ENCODE measurements around the gene TNFRSF18.

Gene TNFRSF18

GRCh38 chr1:1228596-1229321, 22.4 kb upstream of the TNFRSF18 start:
- DNase-seq (ENCODE audit: extremely low read depth in 1 of 2, low read depth in 1 of 2) = no peak

GRCh38 chr1:1228187-1228586, 21.8 kb upstream of the TNFRSF18 start:
- DNase-seq (ENCODE audit: extremely low read depth in 1 of 2, low read depth in 1 of 2) = no peak

GRCh38 chr1:1227386-1227785, 21.0 kb upstream of the TNFRSF18 start:
- no peak for DNase-seq (ENCODE audit: extremely low read depth in 1 of 2, low read depth in 1 of 2)

GRCh38 chr1:1226566-1227362, 20.4 kb upstream of the TNFRSF18 start:
- no peak for DNase-seq (ENCODE audit: extremely low read depth in 1 of 2, low read depth in 1 of 2)

- DNase-seq (ENCODE audit: extremely low read depth in 1 of 2, low read depth in 1 of 2) = no peak
Measured at GRCh38 chr1:1225913-1226312, 19.5 kb upstream of the TNFRSF18 start.

GRCh38 chr1:1225238-1225845, 18.9 kb upstream of the TNFRSF18 start:
- no peak for DNase-seq (ENCODE audit: extremely low read depth in 1 of 2, low read depth in 1 of 2)

GRCh38 chr1:1223891-1224290, 17.5 kb upstream of the TNFRSF18 start:
- no peak for DNase-seq (ENCODE audit: extremely low read depth in 1 of 2, low read depth in 1 of 2)

- DNase-seq (ENCODE audit: extremely low read depth in 1 of 2, low read depth in 1 of 2) = no peak
Measured at GRCh38 chr1:1223321-1223720, 16.9 kb upstream of the TNFRSF18 start.

- DNase-seq (ENCODE audit: extremely low read depth in 1 of 2, low read depth in 1 of 2) = no peak
Measured at GRCh38 chr1:1222575-1223225, 16.3 kb upstream of the TNFRSF18 start.

- no peak for DNase-seq (ENCODE audit: extremely low read depth in 1 of 2, low read depth in 1 of 2)
Measured at GRCh38 chr1:1221887-1222574, 15.6 kb upstream of the TNFRSF18 start.

- no peak for DNase-seq (ENCODE audit: extremely low read depth in 1 of 2, low read depth in 1 of 2)
Measured at GRCh38 chr1:1220197-1220596, 13.8 kb upstream of the TNFRSF18 start.

GRCh38 chr1:1219341-1219740, 12.9 kb upstream of the TNFRSF18 start:
- no peak for DNase-seq (ENCODE audit: extremely low read depth in 1 of 2, low read depth in 1 of 2)

- DNase-seq (ENCODE audit: extremely low read depth in 1 of 2, low read depth in 1 of 2) = no peak
Measured at GRCh38 chr1:1218524-1219200, 12.3 kb upstream of the TNFRSF18 start.

GRCh38 chr1:1217621-1218523, 11.5 kb upstream of the TNFRSF18 start:
- no peak for DNase-seq (ENCODE audit: extremely low read depth in 1 of 2, low read depth in 1 of 2)

- no peak for DNase-seq (ENCODE audit: extremely low read depth in 1 of 2, low read depth in 1 of 2)
Measured at GRCh38 chr1:1216770-1217620, 10.6 kb upstream of the TNFRSF18 start.

GRCh38 chr1:1215881-1216605, 9.7 kb upstream of the TNFRSF18 start:
- no peak for DNase-seq (ENCODE audit: extremely low read depth in 1 of 2, low read depth in 1 of 2)

- no peak for DNase-seq (ENCODE audit: extremely low read depth in 1 of 2, low read depth in 1 of 2)
Measured at GRCh38 chr1:1215080-1215676, 8.8 kb upstream of the TNFRSF18 start.
